HG02763 (cell line): Measurements from ENCODE around the gene CCDC122.

ENCODE experiments used
- ATAC-seq: cut with Tn5 transposase; IDR thresholded peaks from one replicate; pipeline ENCODE4 v1.9.1; 2021; ENCODE audit warnings: mild to moderate bottlenecking, moderate library complexity; ENCODE audit not compliant: unreplicated experiment

CCDC122 gene

GRCh38 chr13:43805071-43805468 is 74.5 kb downstream of the CCDC122 start:
- ATAC-seq, result no peak

GRCh38 chr13:43804461-43805070 is 75.0 kb downstream of the CCDC122 start:
- no peak for ATAC-seq

GRCh38 chr13:43802511-43802910 is 77.0 kb downstream of the CCDC122 start:
- no peak for ATAC-seq

GRCh38 chr13:43800828-43801227 is 78.7 kb downstream of the CCDC122 start:
- ATAC-seq, result no peak

- no peak for ATAC-seq
These were observed 80.3 kb downstream of the CCDC122 start for GRCh38 chr13:43799191-43799590.

GRCh38 chr13:43797869-43798268 is 81.7 kb downstream of the CCDC122 start:
- no peak for ATAC-seq

- ATAC-seq, result no peak
These were observed 82.4 kb downstream of the CCDC122 start for GRCh38 chr13:43797159-43797558.

- ATAC-seq, result no peak
These were observed 85.1 kb downstream of the CCDC122 start for GRCh38 chr13:43794416-43794815.

- ATAC-seq, result no peak
These were observed 87.3 kb downstream of the CCDC122 start for GRCh38 chr13:43792076-43792881.

GRCh38 chr13:43787997-43788396 is 91.5 kb downstream of the CCDC122 start:
- ATAC-seq, result no peak

- no peak for ATAC-seq
These were observed 92.0 kb downstream of the CCDC122 start for GRCh38 chr13:43787518-43787891.

- no peak for ATAC-seq
These were observed 92.6 kb downstream of the CCDC122 start, which contains the start of gene ENOX1 for GRCh38 chr13:43786766-43787517. ENOX1 (minus strand) TSS chr13:43786972.

GRCh38 chr13:43786472-43786765 is 93.1 kb downstream of the CCDC122 start:
- no peak for ATAC-seq
